ENCODE data around the gene MAP6D1.

- TF ChIP-seq, protein P1, sequence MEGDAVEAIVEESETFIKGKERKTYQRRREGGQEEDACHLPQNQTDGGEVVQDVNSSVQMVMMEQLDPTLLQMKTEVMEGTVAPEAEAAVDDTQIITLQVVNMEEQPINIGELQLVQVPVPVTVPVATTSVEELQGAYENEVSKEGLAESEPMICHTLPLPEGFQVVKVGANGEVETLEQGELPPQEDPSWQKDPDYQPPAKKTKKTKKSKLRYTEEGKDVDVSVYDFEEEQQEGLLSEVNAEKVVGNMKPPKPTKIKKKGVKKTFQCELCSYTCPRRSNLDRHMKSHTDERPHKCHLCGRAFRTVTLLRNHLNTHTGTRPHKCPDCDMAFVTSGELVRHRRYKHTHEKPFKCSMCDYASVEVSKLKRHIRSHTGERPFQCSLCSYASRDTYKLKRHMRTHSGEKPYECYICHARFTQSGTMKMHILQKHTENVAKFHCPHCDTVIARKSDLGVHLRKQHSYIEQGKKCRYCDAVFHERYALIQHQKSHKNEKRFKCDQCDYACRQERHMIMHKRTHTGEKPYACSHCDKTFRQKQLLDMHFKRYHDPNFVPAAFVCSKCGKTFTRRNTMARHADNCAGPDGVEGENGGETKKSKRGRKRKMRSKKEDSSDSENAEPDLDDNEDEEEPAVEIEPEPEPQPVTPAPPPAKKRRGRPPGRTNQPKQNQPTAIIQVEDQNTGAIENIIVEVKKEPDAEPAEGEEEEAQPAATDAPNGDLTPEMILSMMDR (IDR thresholded peaks at IDR 0.05): peak in 4 of 6 experiments; percentile 15 to 31 (median 23)
- TF ChIP-seq POLR2A (IDR thresholded peaks at IDR 0.05): no peak
Observed at GRCh38 chr3:183825456-183826161, at the start of gene MAP6D1.

Data from adrenal gland (tissue), 5 donors.